HUES64 (cell line): ENCODE data around the gene BHLHA15.

Experiments used
- H3K27ac ChIP-seq: 2 replicates; pipeline ENCODE4 v1.7.0; 2013; ENCODE audit warnings: low read depth, low read length, inconsistent platforms
- H3K27me3 ChIP-seq: 2 replicates; pipeline ENCODE4 v1.6.1; 2013; ENCODE audit warnings: mild to moderate bottlenecking, low read length; ENCODE audit not compliant: insufficient read depth
- H3K36me3 ChIP-seq: 2 replicates; pipeline ENCODE4 v1.6.1; 2013; ENCODE audit warnings: mild to moderate bottlenecking, low read length; ENCODE audit not compliant: insufficient read depth
- H3K4me1 ChIP-seq: 2 replicates; pipeline ENCODE4 v1.6.1; 2013; ENCODE audit warnings: mild to moderate bottlenecking, low read length, moderate library complexity; ENCODE audit not compliant: insufficient read depth
- H3K4me3 ChIP-seq: 2 replicates; pipeline ENCODE4 v1.5.1; 2013; ENCODE audit warnings: mild to moderate bottlenecking, low read length, moderate library complexity
- H3K9ac ChIP-seq: 2 replicates; pipeline ENCODE4 v1.6.1; 2013; ENCODE audit warnings: mild to moderate bottlenecking, low read depth, low read length
- H3K9me3 ChIP-seq: 2 replicates; pipeline ENCODE4 v1.6.1; 2013; ENCODE audit warnings: low read depth, low read length; ENCODE audit not compliant: insufficient read depth
- WGBS: fragments of 150-250, 120-280 bp; methylation state at CpG from one replicate; pipeline ENCODE4 v1.1.7; 2013; ENCODE audit warnings: missing lambda C conversion rate; 5-methylcytosine and 5-hydroxymethylcytosine counted together

BHLHA15 gene

DNA sequence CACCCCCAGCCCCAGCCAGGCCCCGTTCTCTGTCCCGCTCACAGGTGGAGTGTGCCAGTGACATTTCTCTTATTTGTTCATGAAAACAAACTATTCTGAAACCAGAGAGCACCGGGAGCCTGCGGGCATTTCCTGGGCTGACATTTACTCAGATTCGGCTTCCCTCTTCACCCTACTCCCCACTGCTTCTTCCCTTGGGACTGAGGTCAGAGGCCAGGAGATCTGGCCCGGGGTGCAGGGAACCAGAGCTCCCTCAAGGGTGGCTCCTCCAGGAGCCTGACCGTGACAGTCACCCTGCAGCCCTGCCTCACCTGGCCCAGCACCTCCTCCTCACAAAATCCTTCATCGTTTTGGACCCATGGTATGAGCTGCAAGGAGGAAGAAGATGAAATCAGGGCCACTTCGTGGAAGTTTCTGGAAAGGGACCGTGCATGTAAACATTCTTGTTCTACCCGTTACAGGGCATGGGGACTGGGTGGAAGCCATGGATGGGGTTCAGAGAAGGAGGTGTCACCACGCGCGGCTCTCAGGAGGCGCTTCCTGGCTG is 12.2 kb downstream of the BHLHA15 start:
- Histone ChIP-seq H3K27ac (no peak overlapping the region), H3K4me3 (no peak overlapping the region), H3K9ac (0 out of 2 replicates have a peak overlapping the region, but pooled peaks have one; percentile 14), H3K27me3 (no peaks in the 10 kb centered on the region), H3K9me3 (no peaks in the 10 kb centered on the region), H3K4me1 (no peaks in the 10 kb centered on the region), H3K36me3 (no peaks in the 10 kb centered on the region)
- 88% methylated on average over 15 of the region's 15 CpGs for WGBS

DNA sequence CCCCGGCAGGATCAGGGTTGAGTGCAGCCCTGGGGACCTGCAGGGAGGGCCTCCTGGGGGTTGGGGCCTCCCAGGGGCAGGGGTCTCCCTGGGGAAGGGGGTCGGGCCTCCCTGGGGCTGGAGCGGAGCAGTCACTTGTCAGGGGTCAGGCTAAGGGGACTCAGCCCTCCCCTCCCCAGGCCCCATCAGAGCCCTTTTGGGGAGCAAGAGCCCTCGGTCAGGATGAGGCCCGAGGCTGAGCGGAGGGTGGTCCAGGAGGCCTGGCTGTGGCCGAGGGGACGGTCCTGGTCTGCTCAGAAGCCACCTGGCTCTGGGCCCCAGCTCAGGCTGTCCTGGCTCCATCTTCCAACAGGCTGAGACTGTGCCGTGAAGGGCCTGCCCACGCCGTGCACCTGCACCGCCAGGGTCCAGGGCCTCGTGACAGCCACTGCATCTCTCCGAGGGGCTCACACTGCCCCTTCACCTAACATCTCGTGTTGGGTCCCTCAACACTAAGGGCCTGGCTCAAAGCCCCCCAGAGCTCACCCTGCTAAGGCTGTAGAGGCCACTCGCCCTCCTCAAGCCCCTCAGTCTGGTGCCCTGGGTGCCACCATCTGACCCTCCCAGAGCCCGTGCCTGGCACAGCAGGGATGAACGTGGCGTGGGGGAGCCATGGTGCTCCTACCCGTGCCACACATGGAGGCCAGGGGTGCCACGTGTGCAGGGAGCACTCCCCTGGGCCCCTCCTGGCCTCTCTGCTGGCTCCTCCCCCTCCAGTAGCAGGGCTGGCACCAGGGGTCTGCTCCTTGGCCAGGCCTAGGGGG is 12.9 kb downstream of the BHLHA15 start:
- Histone ChIP-seq H3K9me3 (no peaks in the 10 kb centered on the region), H3K36me3 (no peaks in the 10 kb centered on the region), H3K4me3 (no peak overlapping the region), H3K9ac (no peak overlapping the region), H3K4me1 (no peaks in the 10 kb centered on the region), H3K27me3 (no peaks in the 10 kb centered on the region), H3K27ac (no peak overlapping the region)
- WGBS, result 92% methylated on average over 21 of the region's 21 CpGs

DNA sequence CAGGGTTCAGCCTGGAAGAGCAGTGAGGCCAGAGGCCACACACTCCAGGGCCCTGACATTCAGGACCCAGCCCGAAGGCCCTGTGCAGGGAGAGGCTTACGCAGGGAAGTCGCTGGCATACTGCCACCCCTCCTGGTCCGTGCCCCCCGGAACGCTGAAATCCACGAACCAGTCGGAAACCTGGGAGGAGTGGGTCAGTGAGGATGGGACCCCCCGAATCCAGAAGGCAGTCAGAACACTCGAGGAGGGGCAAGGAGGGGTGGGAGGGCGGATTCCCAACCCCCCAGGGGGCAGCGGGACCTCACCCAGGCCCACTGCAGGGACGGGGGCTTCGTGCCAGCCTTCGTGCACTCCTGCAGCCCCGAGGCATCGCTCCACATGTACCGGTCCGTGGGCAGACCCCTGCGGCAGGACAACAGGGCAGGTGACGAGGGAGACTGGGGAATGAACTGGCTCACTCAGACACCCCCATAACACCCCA is 13.5 kb downstream of the BHLHA15 start:
- H3K9ac ChIP-seq, result no peak overlapping the region
- no peak overlapping the region for H3K4me3 ChIP-seq
- WGBS, result 94% methylated on average over 21 of the region's 21 CpGs
- H3K4me1 ChIP-seq, result no peaks in the 10 kb centered on the region
- H3K36me3 ChIP-seq, result no peaks in the 10 kb centered on the region
- H3K27me3 ChIP-seq, result no peaks in the 10 kb centered on the region
- H3K27ac ChIP-seq, result no peak overlapping the region
- no peaks in the 10 kb centered on the region for H3K9me3 ChIP-seq

- Histone ChIP-seq H3K27me3 (no peaks in the 10 kb centered on the region), H3K27ac (no peak overlapping the region), H3K36me3 (no peaks in the 10 kb centered on the region), H3K9ac (no peak overlapping the region), H3K4me1 (no peaks in the 10 kb centered on the region), H3K9me3 (no peaks in the 10 kb centered on the region), H3K4me3 (no peak overlapping the region)
- WGBS, result 94% methylated on average over 16 of the region's 16 CpGs
These were observed 14.8 kb downstream of the BHLHA15 start for GRCh38 chr7:98225913-98226614.

DNA sequence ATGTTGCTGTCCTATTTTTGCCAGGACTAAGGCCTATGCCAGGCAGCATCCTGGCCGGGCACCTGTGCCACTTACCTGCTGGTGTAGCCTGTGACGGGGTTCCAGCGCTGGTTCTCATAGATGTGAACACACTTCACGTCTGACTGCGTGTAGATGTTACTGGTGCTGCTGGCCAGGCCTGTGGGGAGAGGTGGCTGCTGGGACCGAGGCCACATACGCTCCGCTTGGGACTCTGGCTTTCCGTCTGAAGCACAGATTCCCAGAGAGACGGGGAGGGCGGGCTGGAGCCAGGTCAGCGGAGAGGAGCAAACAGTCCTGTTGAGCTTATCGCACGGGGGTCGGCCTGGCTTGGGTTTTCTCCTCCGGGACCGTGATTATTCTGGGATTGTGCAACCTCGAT is 16.7 kb downstream of the BHLHA15 start:
- Histone ChIP-seq H3K9ac (no peak overlapping the region; the same call in 1 of the 2 replicates), H3K27me3 (no peaks in the 10 kb centered on the region), H3K9me3 (no peaks in the 10 kb centered on the region), H3K4me1 (no peaks in the 10 kb centered on the region), H3K36me3 (no peaks in the 10 kb centered on the region), H3K27ac (no peak overlapping the region), H3K4me3 (no peak overlapping the region)
- 94% methylated on average over 18 of the region's 18 CpGs for WGBS

DNA sequence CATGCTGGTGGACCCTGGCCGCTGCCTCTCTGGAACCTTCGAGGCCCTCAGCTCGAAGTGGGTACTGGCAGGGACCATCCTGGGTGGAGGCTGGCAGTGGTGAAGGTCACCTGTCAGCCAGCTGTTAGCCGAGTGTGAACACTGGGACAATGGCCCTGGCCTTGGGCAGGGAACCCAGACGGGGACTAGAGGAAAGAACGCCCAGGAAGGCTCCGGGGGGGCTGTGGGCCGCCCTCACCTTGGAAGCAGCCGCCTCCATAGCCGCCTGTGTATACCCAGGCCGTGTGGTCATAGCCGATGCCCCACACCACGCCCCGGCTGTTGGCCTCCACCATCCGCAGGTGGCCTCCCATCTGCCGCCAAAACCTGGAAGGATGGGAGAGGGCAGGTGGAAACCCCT is 17.6 kb downstream of the BHLHA15 start:
- Histone ChIP-seq H3K9me3 (no peaks in the 10 kb centered on the region), H3K4me1 (no peaks in the 10 kb centered on the region), H3K36me3 (no peaks in the 10 kb centered on the region), H3K4me3 (no peak overlapping the region), H3K27ac (no peak overlapping the region), H3K27me3 (no peaks in the 10 kb centered on the region), H3K9ac (no peak overlapping the region)
- 95% methylated on average over 16 of the region's 16 CpGs for WGBS

GRCh38 chr7:98229441-98229840 is 18.2 kb downstream of the BHLHA15 start:
- no peak overlapping the region for H3K27ac ChIP-seq
- 93% methylated on average over 11 of the region's 11 CpGs for WGBS
- H3K27me3 ChIP-seq, result no peaks in the 10 kb centered on the region
- H3K4me3 ChIP-seq, result no peak overlapping the region
- H3K9ac ChIP-seq, result no peak overlapping the region
- H3K9me3 ChIP-seq, result no peaks in the 10 kb centered on the region
- no peaks in the 10 kb centered on the region for H3K36me3 ChIP-seq
- H3K4me1 ChIP-seq, result no peaks in the 10 kb centered on the region

DNA sequence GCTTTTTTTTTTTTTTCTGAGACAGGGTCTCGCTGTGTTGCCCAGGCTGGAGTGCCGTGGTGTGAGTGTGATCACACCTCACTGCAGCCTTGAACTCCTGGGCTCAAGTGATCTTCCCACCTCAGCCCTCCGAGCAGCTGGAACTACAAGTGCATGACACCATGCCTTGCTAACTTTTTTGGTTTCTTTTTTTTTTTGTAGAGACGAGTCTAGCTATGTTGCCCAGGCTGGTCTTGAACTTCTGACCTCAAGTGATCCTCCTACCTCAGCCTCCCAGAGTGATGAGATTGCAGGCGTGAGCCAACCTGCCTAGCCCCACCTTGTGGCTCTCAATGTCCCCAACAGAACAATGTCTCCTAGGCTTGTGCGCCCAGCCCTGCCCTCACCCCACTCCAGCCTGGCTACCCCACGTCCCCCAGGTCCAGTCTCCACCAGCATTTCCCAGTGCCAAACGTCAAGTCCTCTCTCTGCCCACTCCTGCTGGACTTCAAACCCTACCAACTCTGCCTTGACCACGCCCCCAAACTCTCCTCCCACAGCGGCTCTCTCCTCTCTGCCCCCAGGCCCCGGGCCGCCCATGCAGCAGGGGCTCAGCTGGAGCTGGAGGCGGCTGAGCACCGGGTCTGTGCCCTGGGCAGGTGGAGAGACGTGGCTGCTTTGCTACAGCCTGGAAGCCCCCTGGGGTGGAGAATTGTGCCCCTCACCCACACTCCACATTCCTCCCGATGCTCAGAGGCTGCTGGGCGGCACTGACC is 18.9 kb downstream of the BHLHA15 start:
- 81% methylated on average over 17 of the region's 17 CpGs for WGBS
- Histone ChIP-seq H3K9ac (no peak overlapping the region), H3K4me3 (no peak overlapping the region), H3K27ac (no peak overlapping the region), H3K4me1 (no peaks in the 10 kb centered on the region), H3K9me3 (no peaks in the 10 kb centered on the region), H3K27me3 (no peaks in the 10 kb centered on the region), H3K36me3 (no peaks in the 10 kb centered on the region)

GRCh38 chr7:98230746-98231471 is 19.7 kb downstream of the BHLHA15 start:
- H3K27me3 ChIP-seq, result no peaks in the 10 kb centered on the region
- no peak overlapping the region for H3K4me3 ChIP-seq
- no peak overlapping the region for H3K9ac ChIP-seq
- H3K4me1 ChIP-seq, result no peaks in the 10 kb centered on the region
- H3K27ac ChIP-seq, result no peak overlapping the region
- 95% methylated on average over 30 of the region's 30 CpGs for WGBS
- H3K36me3 ChIP-seq, result no peaks in the 10 kb centered on the region
- no peaks in the 10 kb centered on the region for H3K9me3 ChIP-seq

GRCh38 chr7:98231493-98232262 is 20.4 kb downstream of the BHLHA15 start:
- Histone ChIP-seq H3K36me3 (no peaks in the 10 kb centered on the region), H3K4me1 (no peaks in the 10 kb centered on the region), H3K27me3 (no peaks in the 10 kb centered on the region), H3K9ac (no peak overlapping the region), H3K27ac (no peak overlapping the region), H3K4me3 (no peak overlapping the region), H3K9me3 (no peaks in the 10 kb centered on the region)
- 92% methylated on average over 25 of the region's 25 CpGs for WGBS
